Choroid plexus epithelial cell (primary cell): ENCODE measurements around the gene ZNF512.
A peak's percentile ranks its signal among the peaks of the same experiment; 100 is the strongest.
"Not testable (repeated sequence)": the region's sequence is repeated elsewhere in the genome, so short reads cannot be mapped to it uniquely, and the experiment has no call there.

Experiments
- DNase-seq: peaks from one replicate; pipeline ENCODE4 v3.0.0-alpha.2; 2010; ENCODE audit warnings: low read depth
- H3K4me3 ChIP-seq: 2 replicates; pipeline ENCODE4 v1.5.1; 2011; ENCODE audit warnings: low read depth, mild to moderate bottlenecking, control low read depth, low read length, moderate library complexity
- CTCF ChIP-seq: conservative IDR thresholded peaks from 2 replicates; pipeline ENCODE4 v1.5.1; 2011; ENCODE audit warnings: low read depth, mild to moderate bottlenecking, control low read depth, inconsistent platforms, low read length, moderate library complexity

ZNF512 gene

GRCh38 chr2:27627963-27628766, 45.3 kb downstream of the ZNF512 start:
- peak; percentile 98 for DNase-seq
- TF ChIP-seq CTCF: no peak
- peak overlapping the region; percentile 83 for H3K4me3 ChIP-seq

GRCh38 chr2:27628767-27629709, 46.2 kb downstream of the ZNF512 start, which contains the start of the genes CCDC121 and GPN1:
Gene CCDC121 (minus strand): TSS chr2:27629012. CDS start chr2:27627799, 1,213 bp downstream.
Gene GPN1 (plus strand): TSS chr2:27629050. CDS start chr2:27629059, 9 bp downstream.
- peak within 1 kb of the TSS; percentile 83 for H3K4me3 ChIP-seq
- DNase-seq: peak; percentile 95
- no peak for TF ChIP-seq CTCF

GRCh38 chr2:27630257-27630656, 47.4 kb downstream of the ZNF512 start:
- not testable (repeated sequence) for H3K4me3 ChIP-seq, DNase-seq

DNA sequence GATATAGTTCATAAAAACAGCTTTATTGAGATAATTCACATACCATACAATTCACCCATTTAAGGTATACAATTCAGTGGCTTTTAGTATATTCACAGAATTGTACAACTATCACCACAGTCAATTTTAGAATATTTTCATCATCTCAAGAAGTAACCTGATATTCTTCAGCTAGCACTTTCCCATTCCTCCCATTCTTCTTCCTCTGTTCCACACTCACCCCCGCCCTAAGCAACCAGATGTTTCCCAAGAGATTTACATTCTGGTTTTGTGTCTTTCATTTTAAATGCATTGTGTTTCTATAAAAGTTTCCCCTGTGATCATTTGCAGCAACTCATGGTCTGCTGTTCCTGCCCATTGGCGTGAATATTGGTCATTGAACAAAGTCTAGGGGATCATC, 51.4 kb downstream of the ZNF512 start:
- TF ChIP-seq CTCF: no peak
- no peak for DNase-seq
- no peak overlapping the region for H3K4me3 ChIP-seq

GRCh38 chr2:27636766-27637165, 53.9 kb downstream of the ZNF512 start:
- no peak for DNase-seq
- no peak for TF ChIP-seq CTCF
- no peak overlapping the region for H3K4me3 ChIP-seq

DNA sequence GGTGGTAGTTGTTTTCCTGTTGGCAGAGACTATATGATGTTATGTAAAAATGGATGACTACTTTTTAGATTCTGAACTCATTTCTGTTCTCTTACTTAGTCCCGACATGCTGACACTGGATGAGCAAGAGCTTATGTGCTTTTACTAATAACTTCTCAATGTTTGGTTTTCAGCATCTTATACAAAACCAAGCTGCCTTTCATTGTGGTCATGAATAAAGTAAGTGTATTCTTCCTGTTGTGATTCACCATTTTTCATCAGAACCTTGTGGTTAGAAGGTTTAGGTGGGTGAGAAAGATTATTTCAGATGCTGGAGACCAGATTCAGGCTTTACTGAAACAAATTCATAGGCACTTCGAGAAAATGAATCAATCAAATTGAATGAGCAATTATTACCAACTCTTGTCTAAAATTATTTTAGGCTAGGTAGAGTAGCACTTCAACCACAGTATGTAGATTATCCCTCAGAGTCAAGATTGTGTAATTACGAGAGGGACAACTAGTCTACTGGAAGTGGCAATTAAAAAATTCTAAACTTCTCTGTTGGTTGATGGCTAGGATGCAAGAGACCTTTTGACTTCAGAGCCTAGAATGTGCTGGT, 55.3 kb downstream of the ZNF512 start:
- peak; percentile 63 for DNase-seq
- no peak overlapping the region for H3K4me3 ChIP-seq
- TF ChIP-seq CTCF: no peak

GRCh38 chr2:27638709-27639108, 55.9 kb downstream of the ZNF512 start:
- TF ChIP-seq CTCF: no peak
- DNase-seq: peak; percentile 80
- no peak overlapping the region for H3K4me3 ChIP-seq
